Measurements from ENCODE around the gene WDR89. TPM values are rescaled to one million over a fixed set of nuclear protein-coding genes. Genes with fewer than 3 reads are reported as not detected.
A peak's percentile ranks its signal among the peaks of the same experiment; 100 is the strongest.

WDR89 gene
- total RNA-seq, 2 experiments from 2014 or later: 14.7 to 27.9 TPM

DNA sequence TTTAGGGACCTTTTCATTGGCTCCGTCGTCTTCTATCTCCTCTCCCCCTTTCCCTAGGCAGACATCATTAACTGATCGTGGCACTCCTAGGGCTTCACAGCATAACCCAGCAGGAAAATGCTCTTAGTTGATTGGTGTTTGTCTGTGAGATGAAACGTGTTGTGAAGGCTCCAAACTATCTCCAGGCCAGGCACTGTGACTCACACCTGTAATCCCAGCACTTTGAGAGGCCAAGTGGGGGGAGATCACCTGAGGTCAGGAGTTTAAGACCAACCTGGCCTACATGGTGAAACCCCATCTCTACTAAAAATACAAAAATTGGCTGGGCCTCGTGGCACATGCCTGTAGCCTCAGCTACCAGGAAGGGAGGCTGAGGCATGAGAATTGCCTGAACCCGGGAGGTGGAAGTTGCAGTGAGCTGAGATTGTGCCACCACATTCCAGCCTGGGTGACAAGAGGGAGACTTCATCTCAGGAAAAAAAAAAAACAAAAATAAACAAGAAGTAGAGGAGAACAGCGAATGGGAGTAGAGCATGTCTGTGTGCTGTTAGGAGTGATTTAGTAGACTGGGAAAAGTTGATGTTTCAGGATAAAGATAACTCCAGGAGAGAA is 32.3 kb upstream of the WDR89 start:
- no peak overlapping the region for H3K4me3 ChIP-seq (ENCODE audit: low read depth, low read length, poor library complexity, severe bottlenecking)
- peaks cover 24% of the 10 kb centered on the region for H3K36me3 ChIP-seq (ENCODE audit: insufficient read depth, low read length)
- DNase-seq (ENCODE audit: low spot score): no peak
- TF ChIP-seq EZH2phosphoT487 (IDR thresholded peaks at IDR 0.05; ENCODE audit: borderline replicate concordance, low read depth, low read length): no peak
- TF ChIP-seq, protein P1, sequence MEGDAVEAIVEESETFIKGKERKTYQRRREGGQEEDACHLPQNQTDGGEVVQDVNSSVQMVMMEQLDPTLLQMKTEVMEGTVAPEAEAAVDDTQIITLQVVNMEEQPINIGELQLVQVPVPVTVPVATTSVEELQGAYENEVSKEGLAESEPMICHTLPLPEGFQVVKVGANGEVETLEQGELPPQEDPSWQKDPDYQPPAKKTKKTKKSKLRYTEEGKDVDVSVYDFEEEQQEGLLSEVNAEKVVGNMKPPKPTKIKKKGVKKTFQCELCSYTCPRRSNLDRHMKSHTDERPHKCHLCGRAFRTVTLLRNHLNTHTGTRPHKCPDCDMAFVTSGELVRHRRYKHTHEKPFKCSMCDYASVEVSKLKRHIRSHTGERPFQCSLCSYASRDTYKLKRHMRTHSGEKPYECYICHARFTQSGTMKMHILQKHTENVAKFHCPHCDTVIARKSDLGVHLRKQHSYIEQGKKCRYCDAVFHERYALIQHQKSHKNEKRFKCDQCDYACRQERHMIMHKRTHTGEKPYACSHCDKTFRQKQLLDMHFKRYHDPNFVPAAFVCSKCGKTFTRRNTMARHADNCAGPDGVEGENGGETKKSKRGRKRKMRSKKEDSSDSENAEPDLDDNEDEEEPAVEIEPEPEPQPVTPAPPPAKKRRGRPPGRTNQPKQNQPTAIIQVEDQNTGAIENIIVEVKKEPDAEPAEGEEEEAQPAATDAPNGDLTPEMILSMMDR (conservative IDR thresholded peaks at IDR 0.05; ENCODE audit: low read length): no peak
- no peak overlapping the region for H3K27ac ChIP-seq (ENCODE audit: low read depth, low read length, poor library complexity, severe bottlenecking)
- no peaks in the 10 kb centered on the region for H3K9me3 ChIP-seq (ENCODE audit: low read length)
- H4K20me1 ChIP-seq (ENCODE audit: insufficient read depth, low read length): no peaks in the 10 kb centered on the region
- no peaks in the 10 kb centered on the region for H3K9me2 ChIP-seq (ENCODE audit: insufficient read depth, low read length)
- POLR2A ChIA-PET: no interaction called here
- no TSS peak for BruUV-seq (replicated peaks)
- no peak overlapping the region for H3K4me2 ChIP-seq (ENCODE audit: low read length)
- no peak overlapping the region for H2AFZ ChIP-seq (ENCODE audit: low read length)
- intact Hi-C loops (cut with micrococcal nuclease; ENCODE audit: unreplicated experiment): no loop called here
- CTCF ChIA-PET (ENCODE audit: unreplicated experiment): no interaction called here
- H3K4me1 ChIP-seq (ENCODE audit: insufficient read depth, low read length, poor library complexity, severe bottlenecking): no peaks in the 10 kb centered on the region
- no peaks in the 10 kb centered on the region for H3K79me2 ChIP-seq (ENCODE audit: insufficient read depth, low read depth, low read length)

DNA sequence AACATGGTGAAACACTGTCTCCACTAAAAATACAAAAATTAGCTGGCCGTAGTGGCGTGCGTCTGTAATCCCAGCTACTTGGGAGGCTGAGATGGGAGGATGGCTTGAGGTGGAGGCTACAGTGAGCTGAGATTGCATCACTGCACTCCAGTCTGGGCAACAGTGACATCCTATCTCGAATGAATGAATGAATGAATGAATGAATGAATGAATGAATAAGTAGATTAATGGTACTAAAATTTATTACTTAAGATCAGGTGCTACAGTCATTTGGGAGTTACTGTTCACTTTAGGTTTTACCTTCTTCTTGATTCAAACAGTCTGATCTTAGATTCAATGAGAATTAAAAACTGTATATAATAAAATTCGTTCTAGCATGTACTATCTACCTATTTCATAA is 31.6 kb upstream of the WDR89 start:
- H3K27ac ChIP-seq (ENCODE audit: low read depth, low read length, poor library complexity, severe bottlenecking): no peak overlapping the region
- intact Hi-C loops (cut with micrococcal nuclease; ENCODE audit: unreplicated experiment): no loop called here
- no peaks in the 10 kb centered on the region for H3K9me2 ChIP-seq (ENCODE audit: insufficient read depth, low read length)
- BruUV-seq (replicated peaks): TSS peak; percentile 1
- no peak overlapping the region for H3K4me2 ChIP-seq (ENCODE audit: low read length)
- TF ChIP-seq EZH2phosphoT487 (IDR thresholded peaks at IDR 0.05; ENCODE audit: borderline replicate concordance, low read depth, low read length): no peak
- TF ChIP-seq, protein P1 (conservative IDR thresholded peaks at IDR 0.05; ENCODE audit: low read length): no peak
- H3K9me3 ChIP-seq (ENCODE audit: low read length): no peaks in the 10 kb centered on the region
- no peaks in the 10 kb centered on the region for H3K4me1 ChIP-seq (ENCODE audit: insufficient read depth, low read length, poor library complexity, severe bottlenecking)
- no peak for DNase-seq (ENCODE audit: low spot score)
- H4K20me1 ChIP-seq (ENCODE audit: insufficient read depth, low read length): no peaks in the 10 kb centered on the region
- peaks cover 24% of the 10 kb centered on the region for H3K36me3 ChIP-seq (ENCODE audit: insufficient read depth, low read length)
- ChIA-PET POLR2A (no interaction called here), CTCF (ENCODE audit: unreplicated experiment) (no interaction called here)
- no peak overlapping the region for H2AFZ ChIP-seq (ENCODE audit: low read length)
- H3K4me3 ChIP-seq (ENCODE audit: low read depth, low read length, poor library complexity, severe bottlenecking): no peak overlapping the region
- no peaks in the 10 kb centered on the region for H3K79me2 ChIP-seq (ENCODE audit: insufficient read depth, low read depth, low read length)

DNA sequence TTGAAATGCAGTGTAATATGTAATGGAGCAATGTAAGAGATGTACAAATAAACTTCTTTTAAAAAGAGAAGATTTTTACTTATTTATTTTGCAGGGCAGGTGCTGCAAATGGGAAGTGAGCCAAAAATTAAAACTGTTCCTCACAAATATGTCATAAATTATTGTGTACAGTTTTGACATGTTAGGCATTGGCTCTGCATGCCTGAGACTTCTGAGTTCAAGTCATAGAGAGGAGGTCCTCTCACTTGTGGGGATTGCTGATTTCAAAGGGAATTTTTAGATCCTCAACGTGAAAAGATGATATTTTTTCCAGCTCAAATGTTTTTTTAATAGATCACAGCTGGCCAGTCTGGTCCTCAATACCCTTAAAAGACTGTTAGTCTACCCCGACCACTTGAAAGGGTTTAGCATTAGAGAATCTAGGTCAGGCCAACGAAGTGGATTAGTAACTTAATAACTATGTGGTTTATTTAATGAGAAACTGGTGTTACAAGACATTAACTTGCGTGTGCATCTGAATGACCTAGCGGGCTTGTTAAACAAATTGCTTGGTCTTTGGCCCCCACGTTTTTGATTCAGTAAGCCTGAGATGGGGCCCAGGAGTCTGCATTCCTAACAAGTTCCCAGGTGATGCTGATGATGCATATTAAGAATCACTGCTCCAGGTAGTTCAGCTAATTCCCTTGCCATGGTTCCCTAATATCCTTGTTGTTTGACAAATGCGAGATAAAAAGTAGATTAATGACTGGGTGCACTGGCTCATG is 30.9 kb upstream of the WDR89 start:
- intact Hi-C loops (cut with micrococcal nuclease; ENCODE audit: unreplicated experiment): no loop called here
- CTCF ChIA-PET (ENCODE audit: unreplicated experiment): no interaction called here
- no peak overlapping the region for H3K4me2 ChIP-seq (ENCODE audit: low read length)
- no TSS peak for BruUV-seq (replicated peaks)
- TF ChIP-seq, protein P1 (conservative IDR thresholded peaks at IDR 0.05; ENCODE audit: low read length): no peak
- no peak for TF ChIP-seq EZH2phosphoT487 (IDR thresholded peaks at IDR 0.05; ENCODE audit: borderline replicate concordance, low read depth, low read length)
- H2AFZ ChIP-seq (ENCODE audit: low read length): no peak overlapping the region
- no peaks in the 10 kb centered on the region for H3K9me3 ChIP-seq (ENCODE audit: low read length)
- no peak overlapping the region for H3K27ac ChIP-seq (ENCODE audit: low read depth, low read length, poor library complexity, severe bottlenecking)
- H3K36me3 ChIP-seq (ENCODE audit: insufficient read depth, low read length): peaks cover 17% of the 10 kb centered on the region
- POLR2A ChIA-PET: interaction anchor here (0.6 kb wide), 1 partner anchor 540 kb away, joined by 3 read pairs; no protein-coding TSS in a partner anchor
- DNase-seq (ENCODE audit: low spot score): no peak
- no peak overlapping the region for H3K4me3 ChIP-seq (ENCODE audit: low read depth, low read length, poor library complexity, severe bottlenecking)
- no peaks in the 10 kb centered on the region for H4K20me1 ChIP-seq (ENCODE audit: insufficient read depth, low read length)
- no peaks in the 10 kb centered on the region for H3K79me2 ChIP-seq (ENCODE audit: insufficient read depth, low read depth, low read length)
- H3K4me1 ChIP-seq (ENCODE audit: insufficient read depth, low read length, poor library complexity, severe bottlenecking): no peaks in the 10 kb centered on the region
- no peaks in the 10 kb centered on the region for H3K9me2 ChIP-seq (ENCODE audit: insufficient read depth, low read length)
